ENCODE data around the gene ZSCAN30. TPM values are rescaled to one million over a fixed set of nuclear protein-coding genes. Genes with fewer than 3 reads are reported as not detected.

The ZSCAN30 gene
- total and polyA plus RNA-seq, 2 donors (not counting 3 experiments of a cell fraction or from before 2014, with no cell fraction given): 6.7 to 18.0 TPM

GRCh38 chr18:35252466-35252865, 37.6 kb downstream of the ZSCAN30 start:
- CTCF ChIA-PET: interaction anchor here (0.6 to 1.4 kb wide), 2 partner anchors 22 to 207 kb away, joined by 3 read pairs; no protein-coding TSS in a partner anchor
- H2AFZ ChIP-seq (ENCODE audit: low read depth, low read length): no peak overlapping the region
- no peaks in the 10 kb centered on the region for H3K9me1 ChIP-seq (replicated peaks; ENCODE audit: control insufficient read depth, extremely low read depth, insufficient read depth, low read length)
- DNase-seq (ENCODE audit: low read depth, low spot score) (no peak), FAIRE-seq (no peak)
- no peaks in the 10 kb centered on the region for H3K79me2 ChIP-seq (ENCODE audit: control insufficient read depth, insufficient read depth, low read length)
- TF ChIP-seq MAX (IDR thresholded peaks at IDR 0.05; ENCODE audit: insufficient read depth, insufficient read length) (no peak), CTCF (IDR thresholded peaks at IDR 0.05; ENCODE audit: extremely low read depth in 1 of 2, insufficient read depth in 1 of 2, low read depth in 1 of 2, low read length in 2 of 2) (no peak), EZH2 (IDR thresholded peaks at IDR 0.05; ENCODE audit: borderline replicate concordance, low read depth, low read length, severe bottlenecking) (no peak), FOS (IDR thresholded peaks at IDR 0.05; ENCODE audit: borderline replicate concordance, insufficient read depth, low read length) (no peak), MYC (IDR thresholded peaks at IDR 0.05; ENCODE audit: low read depth, low read length) (no peak), GATA2 (IDR thresholded peaks at IDR 0.05; ENCODE audit: insufficient read depth, insufficient read length, low read depth, low read length) (no peak), POLR2AphosphoS5 (IDR thresholded peaks at IDR 0.05; ENCODE audit: insufficient read depth, low read depth, low read length) (no peak), JUN (IDR thresholded peaks at IDR 0.05; ENCODE audit: borderline replicate concordance, insufficient read depth, insufficient read length, low read depth) (no peak), POLR2A (IDR thresholded peaks at IDR 0.05; ENCODE audit: low read depth, low read length) (no peak)
- no TSS peak for BruUV-seq (replicated peaks)
- no peak overlapping the region for H3K9ac ChIP-seq (replicated peaks; ENCODE audit: extremely low read depth, insufficient read depth, low read length)
- H3K9me3 ChIP-seq (replicated peaks; ENCODE audit: control insufficient read depth, insufficient read depth, low read length): peaks cover 2% of the 10 kb centered on the region
- H3K27ac ChIP-seq (ENCODE audit: insufficient read depth, low read depth, low read length): no peak overlapping the region
- dilution Hi-C loops (cut with MboI; ENCODE audit: extremely low pct_ligation_motif_present, low sequenced_read_pairs): no loop called here
- no peaks in the 10 kb centered on the region for H3K4me1 ChIP-seq (ENCODE audit: control insufficient read depth, extremely low read depth, insufficient read depth, low read length)
- POLR2A ChIA-PET: no interaction called here
- intact Hi-C loops (cut with micrococcal nuclease): no loop called here
- no peaks in the 10 kb centered on the region for H4K20me1 ChIP-seq (replicated peaks; ENCODE audit: control insufficient read depth, extremely low read depth, insufficient read depth, low read length)
- H3K4me2 ChIP-seq (ENCODE audit: insufficient read depth, low read length): no peak overlapping the region
- no peaks in the 10 kb centered on the region for H3K27me3 ChIP-seq (ENCODE audit: control insufficient read depth in 2 of 2, insufficient read depth in 2 of 2, low read length in 2 of 2)
- no peak overlapping the region for H3K4me3 ChIP-seq (replicated peaks in 1 of 3; ENCODE audit: insufficient read depth in 1 of 3, low read depth in 1 of 3, low read length in 3 of 3)
- peaks cover 0 to 1% of the 10 kb centered on the region in 2 experiments for H3K36me3 ChIP-seq (ENCODE audit: control insufficient read depth in 2 of 2, extremely low read depth in 1 of 2, insufficient read depth in 2 of 2, low read length in 2 of 2)

All from endothelial cell of umbilical vein (primary cell).